AG04449 (cell line): ENCODE results near the gene RBM38.

Experiments used
- CTCF ChIA-PET: fragments of 350-600 bp; formaldehyde crosslinking; extraction: SDS; loops from one replicate; lab custom pipeline; 2021; ENCODE audit warnings: antibody characterized with exemption; lab: Yijun Ruan, JAX
- POLR2A ChIA-PET: fragments of 400-600, 350-600 bp; formaldehyde crosslinking; extraction: SDS; loops from one replicate; lab custom pipeline; 2020; ENCODE audit warnings: antibody characterized with exemption, inconsistent platforms; lab: Yijun Ruan, JAX
- DNase-seq: peaks from one replicate; pipeline ENCODE4 v3.0.0-alpha.2; 2010; ENCODE audit warnings: low read depth, low spot score
- H3K4me3 ChIP-seq: 2 replicates; pipeline ENCODE4 v1.5.1; 2011; ENCODE audit warnings: low read depth, mild to moderate bottlenecking, control low read depth, low read length
- TF ChIP-seq, protein P1 (sequence below): IDR thresholded peaks from one replicate; pipeline ENCODE4 v1.5.1; 2011; ENCODE audit warnings: mild to moderate bottlenecking, moderate library complexity, low read length, control low read depth, inconsistent platforms; ENCODE audit not compliant: insufficient read depth; ENCODE audit errors: missing control alignments

Gene RBM38

DNA sequence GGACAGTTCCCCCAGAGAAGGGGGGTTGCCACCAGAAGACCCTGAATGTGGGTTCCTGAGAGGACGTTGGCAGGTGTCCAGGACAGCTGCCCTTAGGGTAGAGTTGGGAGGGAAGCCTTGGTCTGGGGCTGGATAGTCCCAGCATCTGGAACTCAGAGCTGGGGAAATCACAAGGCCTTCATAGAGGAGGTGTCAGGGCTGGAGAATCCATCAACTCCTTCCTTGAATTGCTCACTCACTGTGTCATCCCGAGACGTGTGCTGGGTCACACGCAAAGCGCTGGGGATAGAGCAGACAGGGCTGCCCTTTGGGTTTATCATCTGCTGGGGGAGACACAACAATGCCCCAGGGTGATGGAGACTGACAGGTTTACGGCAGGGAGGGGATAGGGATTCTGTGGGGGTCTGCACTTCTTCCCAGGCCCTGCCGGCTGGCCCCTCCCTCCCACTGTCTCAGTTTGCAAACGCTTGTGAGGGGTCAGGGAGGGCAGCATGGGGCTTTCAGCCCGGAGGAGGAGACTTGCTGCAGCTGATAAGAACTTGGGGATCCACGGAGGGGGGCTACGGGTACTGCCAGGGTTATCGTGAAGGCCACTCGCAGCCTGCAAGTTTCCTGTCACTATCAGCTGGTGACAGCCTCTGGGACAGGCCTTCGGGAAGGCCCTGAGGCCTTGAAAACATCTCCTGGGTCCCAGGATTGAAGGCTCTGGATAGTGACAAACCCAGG lies 18.6 kb downstream of the RBM38 start:
- ChIA-PET POLR2A (no interaction called here), CTCF (interaction anchor here (0.9 kb wide), 1 partner anchor 28 kb away, joined by 4 read pairs; no protein-coding TSS in a partner anchor)
- no peak overlapping the region for H3K4me3 ChIP-seq
- no peak for DNase-seq
- TF ChIP-seq, protein P1, sequence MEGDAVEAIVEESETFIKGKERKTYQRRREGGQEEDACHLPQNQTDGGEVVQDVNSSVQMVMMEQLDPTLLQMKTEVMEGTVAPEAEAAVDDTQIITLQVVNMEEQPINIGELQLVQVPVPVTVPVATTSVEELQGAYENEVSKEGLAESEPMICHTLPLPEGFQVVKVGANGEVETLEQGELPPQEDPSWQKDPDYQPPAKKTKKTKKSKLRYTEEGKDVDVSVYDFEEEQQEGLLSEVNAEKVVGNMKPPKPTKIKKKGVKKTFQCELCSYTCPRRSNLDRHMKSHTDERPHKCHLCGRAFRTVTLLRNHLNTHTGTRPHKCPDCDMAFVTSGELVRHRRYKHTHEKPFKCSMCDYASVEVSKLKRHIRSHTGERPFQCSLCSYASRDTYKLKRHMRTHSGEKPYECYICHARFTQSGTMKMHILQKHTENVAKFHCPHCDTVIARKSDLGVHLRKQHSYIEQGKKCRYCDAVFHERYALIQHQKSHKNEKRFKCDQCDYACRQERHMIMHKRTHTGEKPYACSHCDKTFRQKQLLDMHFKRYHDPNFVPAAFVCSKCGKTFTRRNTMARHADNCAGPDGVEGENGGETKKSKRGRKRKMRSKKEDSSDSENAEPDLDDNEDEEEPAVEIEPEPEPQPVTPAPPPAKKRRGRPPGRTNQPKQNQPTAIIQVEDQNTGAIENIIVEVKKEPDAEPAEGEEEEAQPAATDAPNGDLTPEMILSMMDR = no peak

GRCh38 chr20:57410398-57410920 lies 19.3 kb downstream of the RBM38 start:
- DNase-seq = no peak
- no peak overlapping the region for H3K4me3 ChIP-seq
- TF ChIP-seq, protein P1 = no peak
- CTCF ChIA-PET = no interaction called here
- POLR2A ChIA-PET = no interaction called here

- no peak overlapping the region for H3K4me3 ChIP-seq
- ChIA-PET POLR2A (no interaction called here), CTCF (no interaction called here)
- DNase-seq = no peak
- TF ChIP-seq, protein P1 = no peak
Observed at GRCh38 chr20:57410924-57411323, 19.7 kb downstream of the RBM38 start.

DNA sequence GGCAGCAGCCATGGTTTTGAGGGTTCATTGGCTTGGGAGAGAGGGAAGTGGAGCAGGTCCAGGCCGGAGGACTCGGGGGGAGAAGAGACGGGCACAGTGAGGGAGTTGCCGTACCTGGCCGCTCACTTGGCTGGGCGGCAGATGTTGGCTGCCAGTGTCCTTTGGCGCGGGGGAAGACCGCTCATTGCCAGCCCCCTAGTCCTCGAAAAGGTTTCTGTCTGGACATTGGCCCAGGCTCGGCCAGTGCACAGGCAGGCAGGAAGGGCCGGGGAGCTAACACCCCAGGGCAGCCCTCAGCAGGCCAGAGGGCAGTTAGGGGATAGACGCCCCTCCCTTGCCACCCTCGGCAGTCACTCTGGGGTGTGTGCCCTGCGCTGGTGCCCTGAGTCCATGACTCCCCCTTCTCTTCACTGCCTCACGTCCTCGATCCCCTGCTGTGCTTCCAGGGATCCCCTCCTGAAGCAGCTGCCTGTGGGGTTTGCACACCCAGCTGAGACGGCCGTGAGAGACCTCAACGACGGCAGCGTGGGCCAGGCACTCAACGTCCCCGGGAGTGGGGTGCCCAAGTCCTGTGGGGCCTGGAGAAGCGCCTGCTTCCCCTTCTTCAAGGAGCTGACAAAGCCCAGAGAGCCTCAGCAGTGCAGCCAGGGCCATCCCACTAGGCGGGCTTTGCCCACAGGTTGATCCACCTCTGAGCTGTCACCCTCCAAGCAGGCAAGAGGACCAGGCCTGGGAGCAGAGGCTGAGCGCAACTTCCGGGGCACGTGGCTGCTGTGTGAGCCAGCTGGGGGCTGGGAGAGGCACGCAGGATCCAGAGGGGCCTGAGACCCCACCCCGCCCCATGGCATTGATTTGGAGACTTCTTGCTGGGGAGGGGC lies 20.4 kb downstream of the RBM38 start:
- TF ChIP-seq, protein P1 = no peak
- H3K4me3 ChIP-seq = no peak overlapping the region
- CTCF ChIA-PET = interaction anchor here (1.8 kb wide), 1 partner anchor 30 kb away, joined by 8 read pairs; no protein-coding TSS in a partner anchor
- POLR2A ChIA-PET = no interaction called here
- no peak for DNase-seq

DNA sequence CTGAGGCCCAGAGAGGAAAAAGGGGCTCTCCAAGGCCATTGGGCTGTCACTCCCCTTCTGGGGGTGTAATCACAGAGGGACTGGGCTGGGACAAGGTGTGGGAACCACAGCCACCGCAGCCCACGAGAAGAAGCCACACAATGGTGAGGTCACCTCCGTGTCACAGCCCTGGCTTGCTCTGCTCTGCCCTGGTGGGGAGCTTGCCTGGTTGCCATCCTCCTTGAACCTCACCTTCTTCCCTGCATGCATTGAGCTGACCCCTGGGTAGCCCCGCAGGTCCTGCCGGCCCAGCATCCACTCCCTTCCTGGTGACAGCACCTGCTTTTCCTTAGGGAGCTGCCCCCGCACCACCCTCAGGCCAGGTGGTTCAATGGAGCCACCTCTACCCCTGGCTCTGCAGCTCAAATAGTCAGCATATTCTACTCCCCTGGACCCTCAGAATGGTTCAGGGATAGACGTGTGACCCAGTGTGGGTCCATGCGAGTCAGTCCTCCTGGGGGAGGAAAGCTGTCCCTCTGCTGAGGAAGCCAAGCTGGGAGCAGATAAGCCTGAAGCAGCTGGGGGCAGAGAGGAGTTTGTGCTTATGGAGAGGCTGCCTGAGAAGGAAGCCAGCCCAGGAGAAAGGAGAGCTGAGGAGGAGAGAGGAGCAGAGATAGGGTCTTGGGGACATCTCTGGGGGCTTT lies 21.3 kb downstream of the RBM38 start:
- TF ChIP-seq, protein P1 = no peak
- no peak overlapping the region for H3K4me3 ChIP-seq
- CTCF ChIA-PET = interaction anchor here (1.0 to 1.8 kb wide), 3 partner anchors 9 to 31 kb away, joined by 3 to 8 read pairs (median 4); no protein-coding TSS in a partner anchor
- DNase-seq = no peak
- POLR2A ChIA-PET = interaction anchor here (1.0 kb wide), 1 partner anchor 22 kb away, joined by 3 read pairs; the partner anchor contains the start of gene RBM38
